GF-D8 (cell line): ENCODE results near the gene TRA2B.

Experiments used
- DNase-seq: peaks from one replicate; lab custom pipeline; 2025; lab: John Stamatoyannopoulos, UW

The TRA2B gene

DNA sequence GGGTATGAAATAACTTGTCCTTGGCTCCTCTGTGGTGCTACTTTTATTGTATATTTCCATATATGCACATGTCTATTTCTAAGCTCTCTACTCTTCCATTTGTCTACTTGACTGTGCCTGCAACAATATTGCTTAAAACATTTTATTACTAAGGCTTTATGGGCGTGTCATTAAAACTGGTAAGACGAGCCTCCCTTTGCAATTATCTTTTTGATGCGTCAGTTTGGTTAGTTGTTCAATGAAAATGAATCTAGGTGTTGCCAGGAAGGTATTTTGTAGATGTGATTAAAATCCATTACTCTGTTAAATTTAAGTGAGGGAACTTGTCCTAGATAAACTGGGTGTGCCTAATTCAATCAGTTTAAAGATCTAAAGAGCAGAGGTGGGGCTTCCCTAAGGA lies 12.9 kb upstream of the TRA2B start:
- no peak for DNase-seq

DNA sequence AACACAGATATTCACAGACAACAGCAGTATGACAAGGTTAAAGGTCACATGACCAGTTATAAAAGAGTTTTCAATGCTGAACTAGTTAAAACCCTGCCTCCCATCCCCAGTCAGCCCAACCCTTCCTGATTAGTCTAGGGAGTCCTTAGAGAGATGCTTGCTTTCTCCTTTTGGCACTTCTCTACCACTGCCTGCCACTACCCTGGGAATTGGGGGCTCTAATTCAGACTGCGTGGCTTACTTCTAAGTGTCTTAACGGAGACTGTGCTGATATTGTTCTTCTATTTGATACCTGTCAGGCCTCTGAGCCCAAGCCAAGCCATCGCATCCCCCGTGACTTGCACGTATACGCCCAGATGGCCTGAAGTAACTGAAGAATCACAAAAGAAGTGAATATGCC lies 11.7 kb upstream of the TRA2B start:
- DNase-seq, result no peak

GRCh38 chr3:185948292-185948691 lies 10.5 kb upstream of the TRA2B start:
- no peak for DNase-seq

DNA sequence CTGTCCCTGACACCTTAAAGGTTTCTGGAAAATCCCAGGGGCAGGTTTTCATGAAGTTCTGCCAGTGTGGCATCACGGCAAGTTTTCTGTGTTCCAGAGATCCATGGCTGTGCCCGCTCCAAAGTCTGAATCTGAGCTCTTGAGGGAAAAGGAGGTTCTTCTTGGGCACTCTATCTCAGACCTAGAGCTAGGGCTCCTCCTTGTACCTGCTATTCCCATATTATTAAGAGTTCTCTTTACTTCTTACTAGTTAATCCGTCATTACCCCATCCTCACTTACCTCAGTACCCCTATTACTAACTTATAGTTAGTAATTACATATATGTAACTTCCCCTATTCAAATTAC lies 5.9 kb upstream of the TRA2B start:
- DNase-seq, result no peak

- DNase-seq, result peak; percentile 74
Measured at GRCh38 chr3:185942907-185943759, 5.3 kb upstream of the TRA2B start.

GRCh38 chr3:185942396-185942795 lies 4.6 kb upstream of the TRA2B start:
- DNase-seq, result no peak

- DNase-seq, result no peak
Measured at GRCh38 chr3:185940951-185941350, 3.1 kb upstream of the TRA2B start.

DNA sequence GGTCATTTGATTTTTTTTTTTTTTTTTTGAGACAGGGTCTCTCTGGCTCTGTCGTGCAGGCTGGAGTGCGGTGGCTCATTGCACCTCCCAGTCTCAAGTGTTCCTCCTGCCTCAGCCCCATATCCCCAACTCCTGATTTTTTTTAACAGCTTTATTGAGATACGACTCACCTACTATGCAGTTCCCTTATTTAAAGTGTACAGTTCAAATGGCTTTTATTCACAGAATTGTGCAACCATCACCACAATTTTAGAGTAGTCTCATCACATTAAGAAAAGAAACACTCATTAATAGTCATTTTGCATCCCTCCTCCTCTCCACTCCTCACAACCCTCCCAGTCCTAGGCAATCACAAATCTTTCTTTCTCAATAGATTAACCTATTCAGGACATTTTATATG lies 1.9 kb upstream of the TRA2B start:
- no peak for DNase-seq

DNA sequence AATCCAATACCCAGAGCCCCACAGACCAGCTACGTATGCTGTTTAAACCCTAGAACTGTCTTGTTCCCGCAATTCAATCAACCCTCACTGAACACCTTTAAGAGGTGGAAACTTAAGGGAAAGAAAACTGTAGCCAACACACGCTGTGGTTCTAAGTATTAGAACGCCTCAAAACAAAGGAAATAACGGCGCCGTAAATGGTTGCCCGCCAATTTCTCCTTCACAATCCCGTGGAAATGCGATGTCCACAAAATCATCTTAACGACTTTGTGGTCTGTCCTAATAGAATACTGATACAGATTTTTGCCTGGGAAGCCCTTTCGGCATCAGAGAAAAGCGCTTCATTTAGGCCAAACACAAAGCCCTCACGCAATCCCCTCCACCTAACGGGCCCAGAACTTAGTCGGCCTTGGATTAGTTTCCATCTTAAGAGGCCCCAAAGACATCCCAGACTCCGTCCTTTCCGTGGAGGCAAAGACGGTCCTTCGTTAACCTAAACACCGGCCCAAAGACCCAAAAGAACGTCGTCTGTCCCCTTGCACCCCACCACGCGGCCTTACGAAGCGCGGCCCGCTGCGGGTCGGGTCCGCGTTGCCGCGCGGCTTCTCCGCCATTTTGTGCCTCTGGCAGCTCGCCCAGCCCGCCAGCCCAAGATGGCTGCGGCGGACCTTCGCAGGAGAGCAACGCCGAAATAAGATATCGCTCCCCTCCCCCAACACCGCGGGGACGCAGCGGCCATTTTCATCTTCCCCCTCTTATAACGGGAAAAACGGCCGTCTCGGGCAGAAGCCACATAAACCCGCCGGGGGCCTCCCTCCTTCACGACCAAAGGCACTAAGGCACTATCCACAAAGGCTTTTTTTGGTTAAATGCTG lies 763 bp downstream of the TRA2B start:
- peak; percentile 43 for DNase-seq

GRCh38 chr3:185936273-185936629 lies 1.6 kb downstream of the TRA2B start:
- DNase-seq, result no peak

DNA sequence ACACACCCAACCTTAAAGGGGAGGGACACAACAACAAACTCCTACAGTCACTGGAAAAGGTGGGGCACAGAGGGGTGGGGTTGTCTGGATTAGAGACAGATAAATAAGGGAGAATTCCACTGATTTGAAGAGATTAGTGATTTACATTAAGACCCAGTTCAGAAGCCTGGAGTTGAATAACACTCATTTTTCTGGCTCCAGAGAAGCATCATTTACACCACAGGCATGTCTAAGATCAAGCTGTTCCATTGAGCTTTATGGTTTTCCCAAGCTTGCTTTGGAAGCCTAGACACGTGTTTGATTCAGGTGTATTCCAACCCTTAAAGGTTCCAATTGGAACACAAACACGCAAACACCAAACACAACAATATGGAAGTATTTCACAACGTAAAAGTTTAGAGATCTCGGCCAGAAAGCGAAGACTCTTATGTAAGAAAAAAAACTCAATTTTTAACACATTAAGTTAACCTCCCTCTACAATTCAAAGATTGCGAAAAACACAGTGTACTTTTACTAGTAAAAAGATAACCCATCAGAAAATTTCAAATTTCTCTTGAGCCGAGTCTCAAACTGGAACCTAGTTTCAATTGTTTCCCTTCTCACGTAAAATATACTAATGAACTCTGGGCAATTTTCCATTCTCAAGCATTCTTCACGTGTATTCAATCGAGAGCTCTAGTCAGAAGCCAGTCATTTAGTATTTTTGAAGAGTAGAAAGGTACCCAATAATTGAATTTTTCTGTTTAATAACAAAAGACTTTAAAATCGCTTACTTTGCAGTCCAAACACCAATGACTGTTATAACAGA lies 2.1 kb downstream of the TRA2B start:
- no peak for DNase-seq

GRCh38 chr3:185934767-185935464 lies 2.9 kb downstream of the TRA2B start:
- DNase-seq, result no peak

- DNase-seq, result no peak
Measured at GRCh38 chr3:185934174-185934557, 3.6 kb downstream of the TRA2B start.

DNA sequence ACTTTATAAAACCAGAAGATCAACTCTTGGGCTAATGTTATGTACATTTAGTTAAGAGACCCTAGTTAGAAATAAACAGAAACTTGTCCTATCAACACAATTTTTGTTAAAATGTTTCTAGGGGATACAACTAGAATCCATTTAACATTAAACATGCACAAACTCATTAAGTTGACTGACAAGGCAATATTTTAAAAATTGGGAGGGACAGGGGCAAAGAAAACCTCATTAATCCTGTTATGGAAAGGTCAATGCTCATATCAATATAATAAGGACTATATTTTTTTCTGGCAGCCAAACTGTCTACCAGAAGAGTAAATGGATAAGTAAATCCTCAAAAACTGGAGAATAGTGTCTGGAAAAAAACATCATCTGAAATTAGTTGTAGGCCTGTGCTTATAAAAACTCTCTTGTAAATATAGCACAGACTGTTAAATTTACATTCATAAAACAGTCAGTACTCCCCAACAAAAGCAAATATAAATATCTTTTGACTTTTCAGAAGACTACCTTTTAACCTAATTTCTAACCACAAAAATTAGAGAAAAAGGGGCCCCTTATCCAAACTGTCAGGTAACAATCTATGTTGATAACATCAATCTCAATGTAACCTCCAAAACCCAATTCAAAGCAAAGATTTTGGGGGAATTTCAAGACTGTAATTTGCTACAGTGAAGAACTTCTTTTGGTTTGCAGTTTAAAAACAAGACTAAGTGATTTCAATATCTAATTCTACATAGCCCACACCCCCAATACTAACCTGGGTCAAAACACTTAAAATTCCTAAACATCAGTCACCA lies 4.2 kb downstream of the TRA2B start:
- DNase-seq, result no peak

DNA sequence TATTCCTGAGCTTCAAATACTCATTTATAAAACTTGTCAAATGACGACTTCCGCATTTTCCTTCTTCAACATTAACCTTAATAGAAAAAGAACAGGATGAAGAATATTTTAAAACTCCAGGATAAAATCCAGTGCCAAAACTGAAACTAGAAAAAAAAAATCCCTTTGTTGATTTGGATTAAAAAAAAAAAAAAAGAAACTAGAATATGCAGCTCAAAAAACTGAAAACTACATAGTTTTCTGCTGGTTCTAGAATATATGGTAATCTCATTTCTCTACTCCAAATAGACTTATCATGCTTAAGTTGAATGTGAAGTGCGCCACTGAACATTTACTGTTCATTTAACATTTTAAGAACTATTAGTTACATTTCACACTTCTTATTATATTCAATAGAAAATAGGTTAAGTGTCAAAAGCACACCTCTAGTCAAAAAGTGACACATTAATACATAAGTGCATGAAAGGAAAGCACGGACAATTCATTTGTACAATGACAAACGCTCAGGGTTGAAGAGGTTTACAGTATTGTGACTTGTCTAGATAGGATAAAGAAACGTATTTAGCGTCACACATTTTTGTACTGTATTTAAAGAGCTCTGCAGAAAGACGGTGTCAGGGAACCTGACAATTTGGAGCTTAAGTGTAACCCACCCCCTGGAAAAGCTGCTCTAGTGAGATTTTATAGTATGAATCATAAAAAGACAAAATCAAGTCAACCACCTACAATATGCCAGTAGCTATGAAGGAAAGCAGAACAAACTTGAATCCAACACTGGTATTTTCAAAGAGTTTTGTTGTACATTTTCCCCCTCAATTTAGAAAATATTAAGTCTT lies 5.8 kb downstream of the TRA2B start:
- no peak for DNase-seq

DNA sequence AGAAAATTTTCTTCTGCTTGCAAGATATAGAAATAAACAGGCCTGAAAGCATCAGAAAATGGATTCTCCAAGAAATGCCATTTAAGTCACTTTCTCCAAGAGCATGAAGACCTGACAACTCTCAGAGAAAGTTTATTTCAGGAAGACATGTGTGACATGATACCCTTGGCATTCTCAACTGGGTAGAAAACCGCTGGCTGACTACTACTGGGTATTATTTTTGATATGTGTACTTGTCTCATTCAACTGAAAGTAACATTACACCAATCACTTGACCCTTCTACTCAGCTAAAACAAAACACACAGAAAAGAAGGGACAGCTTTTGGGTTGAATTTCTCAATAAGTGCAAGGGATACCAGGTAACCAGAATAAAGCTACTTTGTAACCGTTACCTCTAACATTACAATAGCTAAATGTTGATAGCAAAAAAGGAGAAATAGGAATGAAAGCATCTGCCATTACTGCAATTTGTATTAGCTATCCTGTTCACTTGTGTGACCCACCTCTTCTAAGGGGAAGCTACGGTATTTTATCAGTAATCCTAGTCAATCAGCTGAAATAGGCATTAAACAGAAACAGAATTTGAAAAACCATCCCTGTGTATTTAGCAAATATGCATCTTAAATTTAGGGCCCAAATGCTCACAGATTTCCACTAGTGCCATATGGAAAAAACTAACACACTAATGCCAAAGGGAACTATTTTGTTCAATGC lies 7.3 kb downstream of the TRA2B start:
- no peak for DNase-seq

DNA sequence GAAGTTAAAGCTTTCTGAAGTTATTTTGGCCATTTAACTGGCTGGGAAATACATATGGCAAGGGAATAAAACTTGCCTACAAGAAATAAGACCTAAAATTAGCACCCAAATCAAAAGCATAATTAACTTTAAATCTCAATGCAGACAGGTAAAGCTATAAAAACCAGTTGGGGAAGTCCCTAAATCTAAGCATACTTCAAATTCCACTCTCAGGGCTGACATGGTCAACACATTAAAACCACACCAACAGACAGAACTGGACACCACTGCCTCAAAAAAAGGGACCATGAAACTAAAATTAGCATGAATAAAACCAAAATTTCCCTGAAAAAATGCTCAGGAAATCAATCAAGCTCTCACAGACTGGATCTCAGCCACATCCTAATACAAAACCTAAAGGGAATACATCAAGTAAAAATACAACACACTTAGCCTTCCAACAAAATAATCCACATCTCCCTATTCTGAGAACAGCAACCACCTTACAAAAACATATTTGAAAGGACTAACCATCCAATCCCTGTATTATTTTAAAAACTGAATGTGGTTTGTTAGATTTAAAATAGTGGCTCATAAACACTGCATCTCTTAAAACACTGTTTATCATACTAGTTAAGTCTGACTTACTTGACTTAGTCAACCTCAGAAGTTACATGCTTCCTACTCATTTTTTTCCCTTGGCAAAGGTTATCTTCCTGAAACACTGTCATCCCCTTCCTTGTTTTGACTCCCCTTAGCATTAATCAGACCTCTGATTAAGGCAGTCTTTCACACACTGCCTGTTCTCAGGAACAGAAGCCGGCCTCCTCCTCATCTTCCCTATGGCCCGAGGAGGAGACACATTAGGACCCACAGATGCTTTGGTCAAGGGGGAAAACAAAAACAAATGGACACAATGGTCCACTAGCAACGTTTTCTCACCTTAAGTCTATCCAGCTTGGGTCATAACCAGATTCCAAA lies 8.3 kb downstream of the TRA2B start:
- DNase-seq, result no peak

DNA sequence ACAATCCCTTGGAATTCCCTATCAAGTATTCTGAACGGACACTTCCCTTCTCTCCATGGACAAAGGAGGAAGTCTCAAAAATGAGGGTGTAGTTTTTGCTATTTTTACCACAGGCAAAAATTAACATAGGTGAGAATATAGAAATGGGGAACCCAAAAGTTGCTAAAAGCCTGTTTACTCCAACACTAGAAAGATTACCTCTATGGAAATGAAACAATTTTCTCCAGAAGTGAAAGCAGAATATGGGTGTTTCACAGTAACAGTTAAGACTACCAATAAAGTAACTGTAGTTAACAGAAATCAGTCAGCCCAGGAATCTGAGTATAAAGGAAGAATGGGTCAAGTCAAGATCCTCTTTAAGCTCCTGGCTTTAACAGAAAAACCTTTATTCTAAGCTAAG lies 9.3 kb downstream of the TRA2B start:
- no peak for DNase-seq
